Femur (tissue), 1 donor: ENCODE measurements around the gene LRP1.

ENCODE experiments used
- DNase-seq: peaks from one replicate; pipeline ENCODE4 v3.0.0-alpha.2; 2017

The LRP1 gene

DNA sequence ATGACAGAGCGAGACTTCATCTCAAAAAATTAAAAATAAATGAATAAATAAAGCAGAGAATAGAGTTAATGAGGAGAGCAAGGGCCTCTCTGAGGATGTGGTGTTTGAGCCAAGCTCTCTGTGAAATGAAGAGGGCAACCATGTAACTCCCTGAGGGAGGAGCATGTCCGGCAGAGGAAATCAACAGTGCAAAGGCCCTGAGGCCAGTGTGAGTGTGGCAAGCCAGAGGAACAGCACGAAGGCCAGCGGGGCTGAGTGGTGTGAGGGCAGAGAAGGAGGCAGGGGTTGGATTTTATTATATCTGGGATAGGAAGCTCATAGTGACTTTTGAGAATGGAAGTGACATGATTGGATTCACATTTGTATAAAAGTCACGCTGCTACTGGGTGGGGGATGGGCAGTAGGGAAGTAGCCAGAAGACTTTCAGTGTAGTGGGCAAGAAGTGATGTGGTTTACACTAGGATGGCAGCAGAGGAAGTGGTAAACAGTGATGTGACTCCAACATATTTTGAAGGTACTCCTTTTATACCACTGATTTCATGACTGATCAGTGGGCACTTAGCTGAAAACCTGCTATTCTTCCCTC is 29.4 kb downstream of the LRP1 start:
- DNase-seq = no peak

DNA sequence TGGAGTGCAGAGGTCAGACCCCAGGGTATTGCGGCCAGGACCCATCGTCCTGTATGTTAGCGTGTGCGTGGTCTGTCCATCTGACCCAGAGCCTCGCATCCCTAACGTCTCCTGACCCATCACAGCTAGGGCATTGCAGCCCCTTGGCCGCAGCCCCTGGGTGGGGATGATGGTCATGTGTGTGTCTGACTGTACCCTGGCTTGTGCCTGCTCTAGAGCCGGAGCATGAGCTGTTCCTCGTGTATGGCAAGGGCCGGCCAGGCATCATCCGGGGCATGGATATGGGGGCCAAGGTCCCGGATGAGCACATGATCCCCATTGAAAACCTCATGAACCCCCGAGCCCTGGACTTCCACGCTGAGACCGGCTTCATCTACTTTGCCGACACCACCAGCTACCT is 29.9 kb downstream of the LRP1 start:
- DNase-seq = no peak

DNA sequence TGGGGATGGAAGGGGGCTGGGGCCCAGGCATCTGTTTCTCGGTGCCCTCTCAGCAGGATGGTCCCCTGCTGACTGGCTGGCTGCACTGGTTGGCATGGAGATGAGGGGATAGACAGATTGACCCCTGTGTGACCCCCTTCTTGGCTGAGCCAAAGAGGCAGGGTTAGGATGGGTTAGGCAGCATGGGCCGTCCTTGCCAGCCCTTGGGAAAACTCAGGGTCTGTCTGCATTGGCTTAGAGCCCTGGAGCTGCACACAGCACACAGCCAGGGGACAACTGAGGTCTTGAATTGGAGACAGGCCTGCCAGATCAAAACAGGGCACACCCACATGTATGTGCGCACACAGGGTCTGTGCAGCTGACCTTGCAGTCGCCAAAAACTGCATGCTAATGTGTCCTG is 30.4 kb downstream of the LRP1 start:
- no peak for DNase-seq

DNA sequence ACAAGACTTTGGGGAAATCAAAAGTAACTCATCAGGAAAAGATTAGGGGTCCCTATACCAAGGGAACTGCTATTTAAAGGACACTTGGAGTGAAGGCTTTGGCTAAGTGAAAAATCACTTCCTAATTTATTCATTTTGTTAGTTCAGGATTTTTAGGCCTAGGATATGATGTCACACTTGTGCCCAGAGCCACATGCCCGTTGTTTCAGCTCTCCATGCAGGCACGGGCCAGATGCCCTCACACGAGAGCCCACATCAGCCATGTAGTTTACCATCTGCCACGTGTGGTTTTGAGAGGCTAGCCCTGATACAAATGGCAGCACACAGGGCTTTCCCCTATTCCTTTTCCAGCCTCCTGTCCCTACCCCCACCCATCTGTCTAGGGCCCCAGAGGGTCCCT is 31.0 kb downstream of the LRP1 start:
- no peak for DNase-seq

DNA sequence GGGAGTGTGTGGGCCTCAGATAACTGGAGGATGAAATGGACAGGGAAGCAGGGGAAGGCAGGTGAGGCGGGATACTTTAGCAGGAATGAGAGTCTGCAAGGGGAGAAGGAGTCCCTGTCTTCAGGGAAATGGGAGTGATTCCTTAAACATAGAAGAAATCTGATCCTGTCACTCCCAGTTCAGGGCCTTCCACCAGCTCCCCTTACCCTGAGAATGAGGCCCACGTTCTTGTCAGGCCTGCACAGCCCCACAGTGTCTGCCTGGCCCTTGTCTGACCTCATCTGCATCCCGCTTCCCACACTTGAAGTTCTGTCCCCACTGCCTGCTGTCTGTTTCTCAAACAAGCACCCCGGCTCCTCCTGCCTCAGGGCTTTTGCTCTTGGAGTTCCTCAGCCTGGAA is 31.8 kb downstream of the LRP1 start:
- no peak for DNase-seq

DNA sequence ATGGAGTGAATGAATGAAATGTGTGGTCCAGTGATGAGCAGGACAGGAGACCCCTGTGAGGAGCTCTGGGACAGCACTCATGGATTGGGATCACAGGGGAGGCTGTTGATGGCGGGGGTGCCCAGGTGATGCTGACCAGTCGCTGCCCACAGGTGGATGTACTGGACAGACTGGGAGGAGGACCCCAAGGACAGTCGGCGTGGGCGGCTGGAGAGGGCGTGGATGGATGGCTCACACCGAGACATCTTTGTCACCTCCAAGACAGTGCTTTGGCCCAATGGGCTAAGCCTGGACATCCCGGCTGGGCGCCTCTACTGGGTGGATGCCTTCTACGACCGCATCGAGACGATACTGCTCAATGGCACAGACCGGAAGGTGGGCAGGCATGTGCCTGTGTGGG is 32.5 kb downstream of the LRP1 start:
- no peak for DNase-seq

DNA sequence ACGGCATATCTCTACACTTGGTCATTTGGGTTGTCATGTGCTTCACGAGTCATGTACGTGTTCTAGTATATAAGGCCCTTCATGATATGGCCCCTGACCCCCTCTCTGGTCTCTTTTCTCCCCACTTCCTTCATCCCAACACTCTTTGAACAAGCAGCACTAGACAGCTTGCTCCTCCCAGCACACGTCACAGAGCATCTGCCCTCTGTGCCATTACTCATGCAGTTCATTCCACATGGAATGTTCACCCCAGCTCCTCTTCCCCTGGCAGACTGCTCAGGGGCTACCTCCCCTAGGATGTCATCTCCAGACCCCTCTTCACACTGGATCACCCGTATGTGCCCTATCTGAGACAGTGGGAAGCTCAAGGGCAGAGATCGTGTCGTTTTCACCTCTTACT is 33.2 kb downstream of the LRP1 start:
- no peak for DNase-seq

DNA sequence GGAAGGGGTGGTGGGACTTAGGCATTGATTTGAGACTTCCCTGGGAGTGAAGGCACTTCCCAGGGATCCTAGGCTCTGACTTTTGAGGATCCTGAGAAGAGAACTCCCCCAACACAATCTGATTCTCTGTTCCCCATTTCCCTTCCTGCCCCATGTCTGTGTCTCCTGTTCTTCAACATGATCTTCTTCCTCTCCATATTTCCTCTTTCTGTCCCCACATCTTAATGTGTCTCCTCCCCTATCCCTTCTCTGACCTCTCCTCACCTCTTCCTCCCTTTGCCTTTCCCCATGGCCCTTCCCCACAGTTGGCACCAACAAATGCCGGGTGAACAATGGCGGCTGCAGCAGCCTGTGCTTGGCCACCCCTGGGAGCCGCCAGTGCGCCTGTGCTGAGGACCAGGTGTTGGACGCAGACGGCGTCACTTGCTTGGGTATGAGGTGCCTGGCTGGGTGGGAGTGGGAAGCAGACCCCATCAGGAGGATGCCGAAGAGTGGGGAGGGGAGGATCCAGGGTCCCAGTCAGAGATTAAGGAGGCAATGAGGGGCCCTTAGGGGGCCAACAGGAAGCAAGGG is 34.4 kb downstream of the LRP1 start:
- no peak for DNase-seq

DNA sequence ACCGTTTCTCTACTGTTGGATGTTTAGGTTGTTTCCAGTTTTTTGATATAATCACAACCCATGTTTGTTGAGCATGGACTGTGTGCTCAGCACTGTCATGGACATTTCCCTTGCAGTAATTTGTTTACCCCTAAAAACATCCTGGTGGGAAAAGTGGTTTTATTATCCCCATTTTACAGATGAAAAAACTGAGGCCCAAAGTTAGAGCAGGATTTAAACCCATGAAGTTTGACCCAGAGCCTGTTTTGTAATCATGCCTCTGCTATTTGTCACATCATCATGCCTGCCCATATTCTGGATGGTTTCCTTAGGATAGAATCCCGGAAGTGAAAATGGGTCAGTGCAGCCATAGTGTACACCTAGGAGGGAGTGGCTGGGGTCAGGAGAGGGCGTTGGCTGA is 36.2 kb downstream of the LRP1 start:
- DNase-seq = no peak

DNA sequence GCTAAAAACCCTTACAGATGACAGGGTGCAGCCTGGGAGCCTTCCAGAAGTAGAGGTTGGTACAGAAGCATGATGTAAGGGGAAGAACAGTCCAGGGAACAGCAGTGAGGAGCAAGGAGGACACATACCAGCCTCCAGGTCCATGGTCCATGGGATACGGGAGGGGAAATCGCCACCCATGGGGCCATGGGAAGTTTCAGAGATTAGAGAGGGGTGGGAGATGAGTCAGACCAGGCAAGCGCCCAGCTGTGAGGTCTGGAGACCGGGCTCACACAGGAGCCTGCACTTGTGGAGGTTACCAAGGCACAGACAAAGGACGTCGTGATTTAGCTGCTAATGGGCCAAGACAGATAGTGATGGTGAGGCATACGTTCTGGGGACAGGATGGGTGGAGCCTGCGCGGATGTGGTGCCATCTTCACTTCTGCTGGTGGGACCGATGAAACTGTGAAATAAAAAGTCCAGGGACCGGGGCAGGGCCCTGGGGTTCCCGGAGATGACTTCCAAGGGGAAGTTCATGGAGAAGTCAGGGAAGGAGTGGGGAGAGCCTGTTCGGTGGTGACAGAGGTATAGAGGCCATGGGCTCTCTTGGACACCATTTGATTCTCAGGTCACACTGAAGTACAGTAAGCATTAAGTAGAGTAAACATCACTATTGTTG is 36.8 kb downstream of the LRP1 start:
- no peak for DNase-seq

DNA sequence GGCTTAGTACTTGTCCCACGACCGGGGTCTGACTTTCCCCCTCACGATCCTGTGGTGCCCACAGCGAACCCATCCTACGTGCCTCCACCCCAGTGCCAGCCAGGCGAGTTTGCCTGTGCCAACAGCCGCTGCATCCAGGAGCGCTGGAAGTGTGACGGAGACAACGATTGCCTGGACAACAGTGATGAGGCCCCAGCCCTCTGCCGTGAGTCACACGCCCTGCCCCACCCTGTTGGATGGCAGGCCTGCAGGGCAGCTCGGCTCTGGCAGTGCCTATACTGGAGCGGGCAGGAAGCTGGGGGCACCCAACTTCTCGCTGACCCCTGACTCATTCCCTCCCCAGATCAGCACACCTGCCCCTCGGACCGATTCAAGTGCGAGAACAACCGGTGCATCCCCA is 37.5 kb downstream of the LRP1 start:
- DNase-seq = no peak

DNA sequence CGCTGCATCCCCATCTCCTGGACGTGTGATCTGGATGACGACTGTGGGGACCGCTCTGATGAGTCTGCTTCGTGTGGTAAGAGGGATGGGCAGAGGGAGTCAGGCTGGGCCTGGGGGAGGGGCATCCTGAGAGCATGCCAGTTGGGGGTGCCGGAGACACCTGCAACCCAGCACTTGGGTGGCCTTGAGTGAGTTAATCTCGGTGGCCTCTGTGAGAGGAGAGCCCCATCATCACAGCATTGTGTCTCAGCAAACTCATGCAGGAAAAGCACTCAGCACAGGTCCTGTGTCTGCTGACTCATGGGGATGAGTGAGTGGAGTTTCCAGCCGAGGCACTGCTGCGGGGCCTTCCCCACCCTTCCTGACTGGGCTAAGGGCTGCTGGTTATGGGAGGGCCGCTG is 38.7 kb downstream of the LRP1 start:
- no peak for DNase-seq

DNA sequence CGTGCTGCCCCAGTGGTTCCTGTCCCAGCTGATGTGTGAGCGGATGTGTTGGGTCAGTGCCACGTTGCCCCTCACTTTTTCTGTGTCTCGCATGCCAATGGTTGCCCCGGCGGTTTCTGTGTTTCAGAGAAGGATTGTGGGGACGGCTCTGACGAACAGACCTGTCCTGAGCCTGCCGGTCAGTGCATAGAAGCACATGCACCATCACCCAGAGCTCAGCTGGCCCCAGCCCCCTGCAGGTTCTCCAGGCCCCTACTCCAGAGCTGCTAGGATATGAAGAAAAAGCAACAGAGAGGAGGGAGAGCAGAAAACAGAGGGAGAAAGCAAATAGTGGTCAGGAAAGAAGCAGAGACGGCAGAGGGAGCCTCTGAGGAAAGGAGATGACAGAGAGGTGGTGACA is 39.8 kb downstream of the LRP1 start:
- no peak for DNase-seq

DNA sequence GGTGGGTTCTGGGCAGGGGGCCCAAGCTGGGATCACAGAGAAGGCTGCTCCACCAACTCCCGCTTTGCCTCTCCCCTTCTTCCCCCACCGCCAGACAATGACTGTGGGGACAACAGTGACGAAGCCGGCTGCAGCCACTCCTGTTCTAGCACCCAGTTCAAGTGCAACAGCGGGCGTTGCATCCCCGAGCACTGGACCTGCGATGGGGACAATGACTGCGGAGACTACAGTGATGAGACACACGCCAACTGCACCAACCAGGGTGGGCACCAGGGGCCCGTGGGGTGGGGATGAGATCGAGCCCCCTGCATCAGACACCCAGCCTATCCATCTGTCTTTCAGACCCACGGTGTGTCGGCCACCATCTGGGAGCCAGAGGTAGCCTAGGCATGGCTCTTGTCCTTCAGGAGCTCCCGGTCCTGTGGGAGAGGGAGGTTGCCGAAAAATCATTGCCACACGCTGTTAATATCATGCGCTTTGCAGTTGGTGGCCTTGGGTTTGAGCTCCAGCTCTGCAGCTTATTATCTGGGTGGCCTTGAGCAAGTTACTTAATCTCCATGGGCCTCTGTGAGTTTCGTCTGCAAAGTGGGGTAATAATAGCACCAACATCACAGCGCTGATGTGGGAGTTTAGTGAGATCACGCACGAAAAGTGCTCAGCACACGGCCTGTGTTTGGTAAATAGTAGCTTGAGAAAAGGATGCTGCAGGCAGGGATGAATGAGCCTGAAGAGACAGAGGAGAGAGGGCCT is 40.9 kb downstream of the LRP1 start:
- no peak for DNase-seq

DNA sequence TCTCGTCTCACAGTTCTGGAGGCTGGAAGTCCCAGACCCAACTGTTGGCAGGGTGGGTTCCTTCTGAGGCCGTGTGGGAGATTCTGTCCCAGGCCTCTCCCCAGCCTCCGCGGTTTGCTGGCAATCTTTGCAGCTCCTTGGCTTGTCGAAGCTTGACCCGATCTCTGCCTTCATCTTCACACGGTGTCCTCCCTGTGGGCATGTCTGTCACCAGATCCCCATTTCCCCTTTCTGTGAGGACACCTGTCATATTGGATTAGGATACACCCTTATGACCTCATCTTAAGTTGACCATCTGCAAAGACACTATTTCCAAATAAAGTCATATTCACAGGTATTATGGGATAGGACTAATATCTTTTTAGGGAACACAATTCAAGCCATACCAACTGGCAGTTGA is 41.7 kb downstream of the LRP1 start:
- DNase-seq = no peak

DNA sequence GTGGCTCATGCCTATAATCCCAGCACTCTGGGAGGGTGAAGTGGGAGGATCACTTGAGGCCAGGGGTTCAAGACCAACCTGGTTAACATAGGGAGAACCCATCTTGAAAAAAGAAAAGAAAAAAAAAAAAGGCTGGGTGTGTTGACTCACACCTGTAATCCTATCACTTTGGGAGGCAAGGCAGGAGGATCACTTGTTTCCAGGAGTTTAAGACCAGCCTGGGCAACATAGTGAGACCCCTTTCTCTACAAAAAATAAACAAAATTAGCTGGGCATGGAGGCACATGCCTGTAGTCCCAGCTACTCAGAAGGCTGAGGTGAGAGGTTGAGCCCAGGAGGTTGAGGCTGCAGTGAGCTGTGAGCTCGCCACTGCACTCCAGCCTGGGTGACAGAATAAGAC is 42.1 kb downstream of the LRP1 start:
- no peak for DNase-seq

DNA sequence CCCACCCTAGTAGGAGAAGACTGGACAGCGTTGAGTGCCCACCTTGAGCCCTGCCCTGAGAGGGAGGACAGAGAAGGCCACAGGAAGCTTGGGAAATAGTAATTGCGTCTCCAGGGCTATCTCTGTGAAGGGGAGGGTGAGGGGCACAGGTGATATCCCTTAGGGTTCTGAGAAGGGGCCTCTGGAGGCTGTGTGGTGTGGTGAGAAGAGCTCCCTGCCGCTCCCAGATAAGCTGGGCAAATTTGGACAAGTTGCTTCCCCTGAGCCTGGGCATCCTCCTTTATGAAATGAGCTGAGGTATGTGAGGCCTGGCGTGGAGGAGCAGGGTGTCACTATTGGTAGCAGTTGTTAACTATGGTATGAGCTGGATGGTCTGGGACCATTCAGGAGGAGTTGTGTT is 42.6 kb downstream of the LRP1 start:
- DNase-seq = no peak

DNA sequence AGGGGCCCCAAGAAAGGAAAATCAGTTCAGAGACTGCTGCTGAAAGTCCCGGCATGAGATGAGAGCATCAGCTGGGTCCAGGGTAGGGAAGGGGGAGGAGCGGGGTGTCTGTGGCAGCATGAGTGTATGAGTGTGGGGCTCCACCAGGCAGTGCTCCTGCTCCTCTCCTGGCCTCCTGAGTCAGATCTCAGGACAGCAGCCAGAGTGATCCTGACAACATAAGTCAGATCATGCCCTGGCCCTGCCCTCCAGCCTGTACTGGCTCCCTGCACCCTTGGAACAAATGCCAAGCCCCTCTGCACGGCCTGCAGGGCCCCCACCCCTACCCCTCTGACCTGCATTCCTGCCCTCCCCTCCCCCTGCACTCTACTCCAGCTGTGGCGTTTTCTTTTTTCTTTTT is 43.4 kb downstream of the LRP1 start:
- no peak for DNase-seq

DNA sequence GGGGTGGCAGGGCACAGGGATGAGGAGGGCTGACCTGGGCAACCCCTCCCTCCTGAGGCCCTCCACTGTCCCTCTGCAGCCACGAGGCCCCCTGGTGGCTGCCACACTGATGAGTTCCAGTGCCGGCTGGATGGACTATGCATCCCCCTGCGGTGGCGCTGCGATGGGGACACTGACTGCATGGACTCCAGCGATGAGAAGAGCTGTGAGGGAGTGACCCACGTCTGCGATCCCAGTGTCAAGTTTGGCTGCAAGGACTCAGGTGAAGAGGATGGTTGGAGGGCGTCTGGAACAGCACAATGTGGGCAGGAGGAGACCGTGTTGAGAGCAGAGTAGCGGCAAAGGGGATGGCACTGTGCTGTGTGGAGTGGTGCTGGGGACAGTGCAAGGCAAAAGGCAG is 44.8 kb downstream of the LRP1 start:
- DNase-seq = no peak

DNA sequence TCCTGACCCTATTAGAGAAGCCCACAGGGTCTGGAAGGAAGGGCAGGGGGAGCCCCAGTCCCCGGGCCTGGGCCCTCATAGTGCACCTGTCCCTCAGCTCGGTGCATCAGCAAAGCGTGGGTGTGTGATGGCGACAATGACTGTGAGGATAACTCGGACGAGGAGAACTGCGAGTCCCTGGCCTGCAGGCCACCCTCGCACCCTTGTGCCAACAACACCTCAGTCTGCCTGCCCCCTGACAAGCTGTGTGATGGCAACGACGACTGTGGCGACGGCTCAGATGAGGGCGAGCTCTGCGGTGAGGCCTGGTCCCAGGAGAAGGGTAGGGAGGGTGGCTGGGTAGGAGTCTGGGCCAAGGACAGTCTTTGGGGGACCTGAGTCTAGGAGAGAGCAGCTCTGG is 45.4 kb downstream of the LRP1 start:
- DNase-seq = no peak

DNA sequence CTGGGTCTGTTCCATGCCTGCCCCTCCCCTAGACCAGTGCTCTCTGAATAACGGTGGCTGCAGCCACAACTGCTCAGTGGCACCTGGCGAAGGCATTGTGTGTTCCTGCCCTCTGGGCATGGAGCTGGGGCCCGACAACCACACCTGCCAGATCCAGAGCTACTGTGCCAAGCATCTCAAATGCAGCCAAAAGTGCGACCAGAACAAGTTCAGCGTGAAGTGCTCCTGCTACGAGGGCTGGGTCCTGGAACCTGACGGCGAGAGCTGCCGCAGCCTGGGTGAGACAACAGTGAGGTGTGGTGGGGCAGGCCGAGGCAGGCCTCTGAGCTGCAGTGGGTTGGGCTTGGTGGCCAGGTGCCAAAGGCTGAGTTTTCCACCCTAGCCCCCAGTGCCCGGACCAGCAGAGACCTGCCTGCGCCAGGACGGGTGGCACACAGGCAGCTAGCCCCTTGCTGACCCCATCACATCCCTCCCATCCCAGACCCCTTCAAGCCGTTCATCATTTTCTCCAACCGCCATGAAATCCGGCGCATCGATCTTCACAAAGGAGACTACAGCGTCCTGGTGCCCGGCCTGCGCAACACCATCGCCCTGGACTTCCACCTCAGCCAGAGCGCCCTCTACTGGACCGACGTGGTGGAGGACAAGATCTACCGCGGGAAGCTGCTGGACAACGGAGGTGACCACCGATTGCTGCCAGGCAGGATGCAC is 47.3 kb downstream of the LRP1 start:
- peak; percentile 81 for DNase-seq

DNA sequence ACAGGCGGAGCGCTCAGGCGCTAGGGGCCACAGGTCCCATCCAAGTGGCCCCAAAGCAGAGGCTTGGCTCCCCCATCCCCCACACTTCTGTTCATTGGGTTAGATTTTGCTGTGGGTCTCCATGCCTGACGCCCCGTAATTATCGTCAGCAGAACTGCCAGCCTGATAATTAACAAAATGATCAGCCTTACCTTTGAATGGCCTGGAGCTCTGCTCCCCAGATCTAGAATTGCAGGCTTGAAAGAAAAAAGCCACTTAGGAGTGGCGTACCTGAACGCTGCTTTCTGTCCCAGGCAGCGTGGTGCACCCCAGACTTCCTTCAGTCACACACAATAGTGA is 47.8 kb downstream of the LRP1 start:
- DNase-seq = no peak

DNA sequence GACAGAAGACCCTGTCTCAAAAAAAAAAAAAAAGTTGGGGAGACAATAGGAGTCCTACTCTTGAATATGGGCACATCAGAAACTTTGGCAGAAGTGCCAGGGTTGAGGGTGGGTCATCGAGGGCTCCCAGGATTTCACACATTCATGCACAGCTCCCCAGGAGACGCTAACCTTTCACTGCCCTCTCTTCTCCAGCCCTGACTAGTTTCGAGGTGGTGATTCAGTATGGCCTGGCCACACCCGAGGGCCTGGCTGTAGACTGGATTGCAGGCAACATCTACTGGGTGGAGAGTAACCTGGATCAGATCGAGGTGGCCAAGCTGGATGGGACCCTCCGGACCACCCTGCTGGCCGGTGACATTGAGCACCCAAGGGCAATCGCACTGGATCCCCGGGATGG is 48.6 kb downstream of the LRP1 start:
- DNase-seq = no peak

DNA sequence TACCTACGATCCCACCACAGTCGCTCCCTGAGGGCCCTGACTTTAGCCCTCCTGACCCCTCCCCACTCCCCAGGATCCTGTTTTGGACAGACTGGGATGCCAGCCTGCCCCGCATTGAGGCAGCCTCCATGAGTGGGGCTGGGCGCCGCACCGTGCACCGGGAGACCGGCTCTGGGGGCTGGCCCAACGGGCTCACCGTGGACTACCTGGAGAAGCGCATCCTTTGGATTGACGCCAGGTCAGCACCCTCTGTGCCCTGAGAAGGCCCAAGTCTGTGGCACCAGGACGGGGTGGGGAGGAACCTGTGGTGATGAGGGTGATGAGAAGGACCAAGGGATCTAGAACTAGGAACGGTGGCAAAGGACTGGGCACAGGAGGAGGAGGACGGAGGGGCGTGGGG is 49.1 kb downstream of the LRP1 start:
- DNase-seq = no peak
